Stomach (tissue), 9 donors: ENCODE data around the gene KIRREL3. TPM values are rescaled to one million over a fixed set of nuclear protein-coding genes. Genes with fewer than 3 reads are reported as not detected.

Experiments used
- DNase-seq, 2 donors: peaks; one replicate each; pipeline versions ENCODE4 v3.0.0 to v3.0.0-alpha.2; 2013 to 2019
- H3K27ac ChIP-seq, 5 donors: fragments of 200-600 bp in 4 of 5; sonication (generic) in 4 of 5; one replicate each; pipeline ENCODE4 v1.5.1; 2013 to 2019; ENCODE audit warnings: mild to moderate bottlenecking in 1 of 5, moderate library complexity in 1 of 5
- H3K27me3 ChIP-seq, 3 donors: fragments of 200-600 bp; sonication (generic); one replicate each; pipeline ENCODE4 v1.5.1; 2017 to 2019; ENCODE audit warnings: mixed run types in 1 of 3
- H3K36me3 ChIP-seq, 4 donors: fragments of 200-600 bp; sonication (generic); 1 replicate in 3 of 4; 2 replicates in 1 of 4; pipeline ENCODE4 v1.5.1; 2016 to 2019
- H3K4me1 ChIP-seq, 4 donors: fragments of 200-600 bp; sonication (generic); one replicate each; pipeline ENCODE4 v1.5.1; 2016 to 2019
- H3K4me3 ChIP-seq, 4 donors: fragments of 200-600 bp; sonication (generic) in 3 of 4; one replicate each; pipeline ENCODE4 v1.5.1; 2016 to 2019; ENCODE audit warnings: mild to moderate bottlenecking in 1 of 4
- H3K9me3 ChIP-seq, 4 donors: fragments of 200-600 bp; sonication (generic); one replicate each; pipeline ENCODE4 v1.5.1; 2016 to 2019
- EP300 ChIP-seq: sonication (generic); formaldehyde crosslinking; IDR thresholded peaks from one replicate; pipeline ENCODE4 v1.6.1; 2017; ENCODE audit warnings: antibody characterized with exemption
- POLR2A ChIP-seq, 4 donors: fragments of 450-650 bp; IDR thresholded peaks; one replicate each; pipeline ENCODE4 v1.6.1; 2016; ENCODE audit warnings: antibody characterized with exemption in 4 of 4, control low read depth in 2 of 4, mild to moderate bottlenecking in 1 of 4, moderate library complexity in 1 of 4
- POLR2AphosphoS5 ChIP-seq, 3 donors: sonication (generic); formaldehyde crosslinking; IDR thresholded peaks; one replicate each; pipeline ENCODE4 v1.6.1; 2016; ENCODE audit warnings: antibody characterized with exemption in 3 of 3
- WGBS, 5 donors: extraction: QIAGEN DNeasy Blood & Tissue Kit in 3 of 5; methylation state at CpG; one replicate each; pipeline versions ENCODE4 v1.1.5 to v1.1.7; 2013 to 2018; 5-methylcytosine and 5-hydroxymethylcytosine counted together
- intact Hi-C: fragments of 100-400 bp; cut with DNase I; formaldehyde crosslinking; loops from one replicate; pipeline ENCODE4 v1.15.1; 2023; ENCODE audit warnings: low total_unique reads
- polyA plus RNA-seq, 3 donors: library from polyadenylated mRNA; stranded (reverse); fragments of 200-250 nt; gene quantifications; one replicate each; pipeline ENCODE4 v1.2.3, GENCODE V29; 2013
- total RNA-seq, 5 donors: library from RNA; depleted of rRNA; stranded (reverse); fragments of >200 nt; gene quantifications; one replicate each; pipeline versions ENCODE4 v1.1.0 to v1.2.3, GENCODE V29; 2014 to 2016
- TF ChIP-seq, protein P1 (sequence below), 7 experiments: fragments of 450-650 bp in 4 of 7; fragments of 200-600 bp in 3 of 7; sonication (generic) in 3 of 7; IDR thresholded peaks; one replicate each; pipeline ENCODE4 v1.5.1; 2016 to 2019; ENCODE audit warnings: antibody characterized with exemption in 7 of 7, control low read depth in 2 of 7, mild to moderate bottlenecking in 1 of 7
- donor health status: healthy with polysubstance abuse.
- donor health status: Bipolar disorder and iron deficiency.
- donor health status: healthy.

Gene KIRREL3
- total and polyA plus RNA-seq, 8 donors: 0.10 to 1.7 (median 0.38) TPM; not detected in 4

DNA sequence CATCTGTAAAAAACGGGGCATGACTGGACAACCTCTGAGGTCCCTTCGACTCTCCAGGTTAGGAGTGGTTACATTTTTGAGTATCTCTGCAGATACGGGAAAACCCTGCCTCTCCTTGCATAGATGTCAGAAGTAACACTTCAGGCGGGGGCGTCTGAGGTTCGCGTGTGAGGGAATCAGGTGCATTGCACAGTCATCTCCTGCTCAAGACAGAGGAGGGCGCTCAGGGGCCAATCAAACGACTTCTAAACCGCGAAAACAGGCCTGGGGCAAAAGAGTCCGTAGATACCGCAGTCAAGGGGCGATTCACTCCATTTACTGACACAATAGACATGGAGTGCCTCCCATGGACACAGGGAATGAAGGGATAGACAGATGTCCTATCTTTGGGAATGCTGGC is 31.7 kb downstream of the KIRREL3 start:
- no peak overlapping the region for H3K27ac ChIP-seq
- no peaks in the 10 kb centered on the region for H3K4me1 ChIP-seq
- no peaks in the 10 kb centered on the region for H3K36me3 ChIP-seq
- WGBS, 5 donors: 37 to 48% (median 44%) methylated on average over 14 of the region's 14 CpGs
- H3K9me3 ChIP-seq: peaks cover 0 to 9% (median 5%) of the 10 kb centered on the region in 4 donors
- TF ChIP-seq POLR2AphosphoS5 (IDR thresholded peaks at IDR 0.05) (no peak), POLR2A (IDR thresholded peaks at IDR 0.05) (no peak), EP300 (no peak)
- TF ChIP-seq, protein P1, sequence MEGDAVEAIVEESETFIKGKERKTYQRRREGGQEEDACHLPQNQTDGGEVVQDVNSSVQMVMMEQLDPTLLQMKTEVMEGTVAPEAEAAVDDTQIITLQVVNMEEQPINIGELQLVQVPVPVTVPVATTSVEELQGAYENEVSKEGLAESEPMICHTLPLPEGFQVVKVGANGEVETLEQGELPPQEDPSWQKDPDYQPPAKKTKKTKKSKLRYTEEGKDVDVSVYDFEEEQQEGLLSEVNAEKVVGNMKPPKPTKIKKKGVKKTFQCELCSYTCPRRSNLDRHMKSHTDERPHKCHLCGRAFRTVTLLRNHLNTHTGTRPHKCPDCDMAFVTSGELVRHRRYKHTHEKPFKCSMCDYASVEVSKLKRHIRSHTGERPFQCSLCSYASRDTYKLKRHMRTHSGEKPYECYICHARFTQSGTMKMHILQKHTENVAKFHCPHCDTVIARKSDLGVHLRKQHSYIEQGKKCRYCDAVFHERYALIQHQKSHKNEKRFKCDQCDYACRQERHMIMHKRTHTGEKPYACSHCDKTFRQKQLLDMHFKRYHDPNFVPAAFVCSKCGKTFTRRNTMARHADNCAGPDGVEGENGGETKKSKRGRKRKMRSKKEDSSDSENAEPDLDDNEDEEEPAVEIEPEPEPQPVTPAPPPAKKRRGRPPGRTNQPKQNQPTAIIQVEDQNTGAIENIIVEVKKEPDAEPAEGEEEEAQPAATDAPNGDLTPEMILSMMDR (IDR thresholded peaks at IDR 0.05): no peak
- no peak overlapping the region for H3K4me3 ChIP-seq
- DNase-seq: no peak
- intact Hi-C loops: no loop called here
- H3K27me3 ChIP-seq: peaks cover 0 to 40% (median 8%) of the 10 kb centered on the region in 3 donors

DNA sequence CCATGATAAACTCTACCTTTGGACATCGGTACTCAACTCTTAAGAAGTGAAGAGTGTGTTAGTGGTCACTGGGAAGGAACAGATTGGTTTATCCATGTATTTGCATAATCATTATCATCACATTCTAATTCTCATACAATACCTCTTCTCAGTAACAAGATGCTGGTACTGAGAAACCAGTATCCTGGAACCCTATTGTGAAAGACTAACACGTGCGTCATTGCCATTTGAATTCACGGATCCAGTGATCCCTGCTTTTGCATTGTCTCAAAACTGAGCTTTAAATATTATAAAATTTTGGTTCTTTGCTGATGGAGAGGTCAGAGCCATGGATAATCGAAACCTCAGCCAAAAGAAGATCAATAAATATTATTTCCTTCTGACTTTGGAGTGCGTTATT is 35.2 kb downstream of the KIRREL3 start:
- WGBS, 5 donors: 71 to 79% (median 73%) methylated on average over 6 of the region's 6 CpGs
- no peaks in the 10 kb centered on the region for H3K9me3 ChIP-seq
- intact Hi-C loops: no loop called here

DNA sequence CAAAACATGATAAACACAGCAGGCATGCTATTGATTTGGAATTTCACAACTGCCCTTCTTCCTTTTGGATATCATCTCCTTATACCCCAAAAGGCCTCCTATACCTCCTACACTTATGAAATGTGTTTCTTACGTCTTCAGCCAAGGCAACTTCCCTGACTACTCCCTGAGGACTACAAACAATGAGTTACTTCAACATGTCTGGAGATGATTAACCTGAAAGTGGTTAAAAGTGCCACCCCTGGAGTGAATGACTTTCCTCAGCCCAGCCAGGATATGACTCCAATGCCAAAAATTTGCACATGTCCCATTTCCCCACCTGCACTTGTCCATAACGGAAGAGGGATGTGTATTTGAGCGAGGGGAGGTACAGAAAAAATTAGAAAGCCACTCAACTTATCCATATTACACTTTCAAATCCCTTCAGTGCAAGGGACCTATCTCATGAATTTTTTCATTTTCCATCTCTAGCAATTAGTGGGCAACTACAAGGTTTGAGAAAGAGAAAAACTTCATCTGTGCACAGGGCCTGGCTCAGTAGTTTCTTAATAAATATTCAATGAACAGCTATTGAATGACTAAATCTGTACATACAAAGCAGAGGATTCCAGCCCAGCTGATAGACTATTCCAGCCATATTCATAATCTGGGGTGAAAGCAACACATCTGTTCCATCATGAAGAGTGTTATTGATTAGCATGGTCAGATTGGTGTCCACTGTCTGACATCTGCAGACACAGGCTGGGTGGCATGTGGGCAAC is 36.8 kb downstream of the KIRREL3 start:
- H3K36me3 ChIP-seq: no peaks in the 10 kb centered on the region
- H3K27me3 ChIP-seq: peaks cover 0 to 27% (median 5%) of the 10 kb centered on the region in 3 donors
- no peaks in the 10 kb centered on the region for H3K4me1 ChIP-seq
- H3K4me3 ChIP-seq: no peak overlapping the region
- TF ChIP-seq POLR2AphosphoS5 (IDR thresholded peaks at IDR 0.05) (no peak), POLR2A (IDR thresholded peaks at IDR 0.05) (no peak), EP300 (no peak)
- TF ChIP-seq, protein P1 (IDR thresholded peaks at IDR 0.05): no peak
- peak in 1 of 2 donors; percentile 18 for DNase-seq
- H3K9me3 ChIP-seq: no peaks in the 10 kb centered on the region
- intact Hi-C loops: no loop called here
- 53 to 80% (median 54%) methylated on average over 3 of the region's 3 CpGs for WGBS, 5 donors
- no peak overlapping the region for H3K27ac ChIP-seq

More for the DNA sequence above, 35.2 kb downstream of the KIRREL3 start:
- H3K4me3 ChIP-seq: no peak overlapping the region
- no peak overlapping the region for H3K27ac ChIP-seq
- DNase-seq: no peak
- TF ChIP-seq POLR2AphosphoS5 (IDR thresholded peaks at IDR 0.05) (no peak), POLR2A (IDR thresholded peaks at IDR 0.05) (no peak), EP300 (no peak)
- TF ChIP-seq, protein P1 (IDR thresholded peaks at IDR 0.05): no peak
- H3K4me1 ChIP-seq: no peaks in the 10 kb centered on the region
- no peaks in the 10 kb centered on the region for H3K36me3 ChIP-seq
- peaks cover 0 to 40% (median 8%) of the 10 kb centered on the region in 3 donors for H3K27me3 ChIP-seq

DNA sequence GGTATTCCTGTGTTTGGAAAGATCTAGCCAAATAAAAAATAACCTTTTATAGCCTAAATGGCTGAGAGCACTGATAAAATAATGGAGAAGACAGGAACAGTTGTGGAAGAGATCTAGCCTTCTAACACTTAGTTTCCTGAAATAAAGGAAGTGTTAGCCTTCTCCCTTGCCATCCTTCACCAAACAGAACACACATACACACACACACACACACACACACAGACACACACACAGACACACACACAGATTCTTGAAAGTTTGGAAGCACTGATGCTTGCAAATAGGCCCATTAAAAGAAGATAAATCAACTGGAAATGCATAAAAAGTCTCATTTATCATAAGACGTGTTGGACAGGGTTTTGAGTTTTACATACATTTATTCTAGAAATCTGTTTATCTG is 37.5 kb downstream of the KIRREL3 start:
- DNase-seq: no peak
- Histone ChIP-seq H3K9me3 (no peaks in the 10 kb centered on the region), H3K27ac (no peak overlapping the region), H3K4me1 (no peaks in the 10 kb centered on the region), H3K4me3 (no peak overlapping the region), H3K36me3 (no peaks in the 10 kb centered on the region), H3K27me3 (peaks cover 0 to 20% (median 0%) of the 10 kb centered on the region in 3 donors)
- TF ChIP-seq POLR2AphosphoS5 (IDR thresholded peaks at IDR 0.05) (no peak), EP300 (no peak), POLR2A (IDR thresholded peaks at IDR 0.05) (no peak)
- TF ChIP-seq, protein P1 (IDR thresholded peaks at IDR 0.05): no peak
- intact Hi-C loops: no loop called here
- WGBS, 5 donors: 0 to 55% (median 45%) methylated on average over 1 of the region's 1 CpG
